ENCODE data around the gene GPS2.

The GPS2 gene

GRCh38 chr17:7292729-7293128, 22.4 kb downstream of the GPS2 start:
- no peak for TF ChIP-seq CTCF (IDR thresholded peaks at IDR 0.05; ENCODE audit: low read depth, low read length, missing control alignments)
- in situ Hi-C loops (cut with HindIII; ENCODE audit: low sequenced_read_pairs), result no loop called here
- no peak for DNase-seq (ENCODE audit: low read depth)
- H3K4me3 ChIP-seq (ENCODE audit: low read depth, low read length), result no peak overlapping the region

DNA sequence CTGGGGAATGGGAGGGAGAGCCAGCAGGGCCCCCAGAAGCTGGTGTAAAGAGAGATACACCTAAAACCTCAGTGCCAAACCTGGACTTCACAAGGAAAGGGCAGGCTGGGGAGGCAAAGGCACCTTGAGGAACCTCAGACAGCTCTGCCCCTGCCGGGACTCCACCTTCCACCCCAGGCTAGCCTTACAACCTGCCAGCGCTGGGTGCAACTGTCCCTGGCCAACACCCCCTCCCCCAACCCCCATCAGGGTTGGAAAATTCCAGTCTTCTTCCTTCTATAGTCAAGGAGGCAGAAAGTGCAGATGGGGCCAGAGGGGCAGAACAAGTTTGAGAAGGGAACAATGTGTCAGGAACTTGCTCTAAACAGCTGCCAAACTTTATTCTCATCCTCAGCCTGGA, 23.0 kb downstream of the GPS2 start:
- DNase-seq (ENCODE audit: low read depth), result no peak
- no peak for TF ChIP-seq CTCF (IDR thresholded peaks at IDR 0.05; ENCODE audit: low read depth, low read length, missing control alignments)
- in situ Hi-C loops (cut with HindIII; ENCODE audit: low sequenced_read_pairs), result no loop called here
- no peak overlapping the region for H3K4me3 ChIP-seq (ENCODE audit: low read depth, low read length)

DNA sequence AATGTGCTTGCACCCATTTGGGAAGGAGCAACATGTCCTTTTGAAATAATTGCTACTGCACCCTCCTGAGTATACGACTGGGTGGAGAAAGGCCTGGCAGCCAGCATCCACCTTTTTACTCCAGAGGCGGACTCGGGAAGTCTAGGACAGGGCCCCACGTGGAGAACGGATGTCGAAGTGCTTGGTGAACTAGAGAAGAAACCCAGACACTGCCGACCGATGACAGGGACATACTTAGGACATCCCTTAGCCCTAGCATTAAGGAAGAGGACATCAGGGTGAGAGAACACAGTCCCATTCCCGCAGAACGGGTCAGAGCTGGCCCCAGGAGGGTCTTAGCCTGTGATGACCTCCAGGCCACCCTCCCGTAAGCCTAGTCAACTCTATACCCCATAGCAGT, 24.5 kb downstream of the GPS2 start:
- in situ Hi-C loops (cut with HindIII; ENCODE audit: low sequenced_read_pairs), result no loop called here
- no peak overlapping the region for H3K4me3 ChIP-seq (ENCODE audit: low read depth, low read length)
- no peak for DNase-seq (ENCODE audit: low read depth)

DNA sequence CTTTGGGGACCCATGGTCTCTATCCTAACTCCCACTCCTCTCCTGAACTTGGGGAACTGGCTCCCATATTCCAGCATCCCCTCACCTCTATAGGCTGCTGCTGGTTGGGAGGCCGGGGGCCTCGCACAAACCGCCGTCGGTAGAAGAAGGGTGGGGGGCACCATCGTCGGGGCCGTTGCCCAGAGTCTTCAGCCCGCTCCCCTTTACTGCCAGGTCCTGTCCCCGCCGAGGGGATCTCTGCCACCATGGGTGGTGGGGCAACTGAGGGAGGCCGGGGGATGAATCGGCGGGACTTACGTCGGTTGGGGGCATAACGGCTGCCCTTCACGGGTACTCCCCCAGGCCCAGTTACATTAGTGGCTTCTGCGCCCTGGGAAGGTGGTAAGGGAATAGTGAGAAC, 25.0 kb downstream of the GPS2 start:
- H3K4me3 ChIP-seq (ENCODE audit: low read depth, low read length), result no peak overlapping the region
- TF ChIP-seq CTCF (IDR thresholded peaks at IDR 0.05; ENCODE audit: low read depth, low read length, missing control alignments), result no peak
- in situ Hi-C loops (cut with HindIII; ENCODE audit: low sequenced_read_pairs), result no loop called here
- no peak for DNase-seq (ENCODE audit: low read depth)

More for the DNA sequence above, 24.5 kb downstream of the GPS2 start:
- TF ChIP-seq CTCF (IDR thresholded peaks at IDR 0.05; ENCODE audit: low read depth, low read length, missing control alignments), result no peak

DNA sequence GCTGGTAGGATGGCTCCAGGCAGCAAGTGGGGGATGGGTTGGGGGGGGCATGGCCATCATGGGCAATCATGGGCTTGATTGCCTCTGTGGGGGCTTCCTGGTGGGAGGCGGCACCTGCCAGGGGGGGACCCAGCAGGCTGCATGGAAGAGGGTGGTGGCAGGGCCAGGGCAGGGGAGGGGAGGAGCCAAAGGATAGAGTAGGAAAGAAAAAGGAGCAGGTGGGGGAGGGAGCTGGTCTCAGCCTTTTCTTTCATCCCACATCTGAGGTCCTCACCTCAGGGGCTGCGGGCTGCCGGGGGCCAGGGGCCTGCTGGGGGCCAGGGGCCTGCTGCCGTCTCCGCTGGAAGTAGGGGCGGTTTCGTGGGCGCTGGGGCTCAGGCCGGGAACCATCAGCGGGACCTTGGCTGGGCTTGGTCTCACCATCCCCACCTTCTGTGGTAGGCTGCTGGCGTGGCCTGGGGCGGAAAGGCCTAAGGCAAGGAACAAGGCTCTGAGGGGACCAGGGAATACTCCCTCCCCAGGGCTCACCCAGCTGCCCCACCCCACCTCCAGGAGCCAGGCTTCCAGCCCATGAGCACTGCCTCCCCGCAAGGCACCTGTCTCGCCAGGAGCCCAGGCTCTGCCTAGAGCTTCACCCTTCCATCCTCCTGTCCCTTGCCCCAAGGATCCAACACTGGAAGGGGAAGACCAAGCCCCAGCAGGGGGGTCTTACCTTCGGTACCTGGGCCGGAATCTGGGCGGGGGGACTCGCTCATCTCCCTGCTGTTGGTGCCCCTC, 25.7 kb downstream of the GPS2 start:
- H3K4me3 ChIP-seq (ENCODE audit: low read depth, low read length), result no peak overlapping the region
- in situ Hi-C loops (cut with HindIII; ENCODE audit: low sequenced_read_pairs), result no loop called here
- no peak for TF ChIP-seq CTCF (IDR thresholded peaks at IDR 0.05; ENCODE audit: low read depth, low read length, missing control alignments)
- no peak for DNase-seq (ENCODE audit: low read depth)

DNA sequence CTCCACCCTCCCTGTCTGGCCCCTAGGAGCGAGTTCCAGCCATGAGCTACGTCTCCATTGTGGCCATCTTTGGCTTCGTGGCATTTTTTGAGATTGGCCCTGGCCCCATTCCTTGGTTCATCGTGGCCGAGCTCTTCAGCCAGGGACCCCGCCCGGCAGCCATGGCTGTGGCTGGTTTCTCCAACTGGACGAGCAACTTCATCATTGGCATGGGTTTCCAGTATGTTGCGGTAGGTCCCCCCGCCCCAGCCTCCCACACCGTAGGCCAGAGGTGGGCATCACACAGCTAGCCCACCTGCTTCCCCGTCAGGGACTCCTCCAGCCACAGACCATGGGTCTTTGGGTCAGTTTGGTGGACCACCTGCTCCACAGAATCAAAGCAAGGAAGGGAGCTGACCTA, 29.5 kb downstream of the GPS2 start:
- in situ Hi-C loops (cut with HindIII; ENCODE audit: low sequenced_read_pairs), result no loop called here
- no peak for DNase-seq (ENCODE audit: low read depth)
- H3K4me3 ChIP-seq (ENCODE audit: low read depth, low read length), result no peak overlapping the region
- no peak for TF ChIP-seq CTCF (IDR thresholded peaks at IDR 0.05; ENCODE audit: low read depth, low read length, missing control alignments)
